GM12801 (cell line): ENCODE measurements around the gene MALT1.

Experiments used
- CTCF ChIP-seq: IDR thresholded peaks from one replicate; pipeline ENCODE4 v1.5.1; 2011; ENCODE audit warnings: control low read depth; ENCODE audit not compliant: insufficient read length; ENCODE audit errors: extremely low read depth

Gene MALT1

DNA sequence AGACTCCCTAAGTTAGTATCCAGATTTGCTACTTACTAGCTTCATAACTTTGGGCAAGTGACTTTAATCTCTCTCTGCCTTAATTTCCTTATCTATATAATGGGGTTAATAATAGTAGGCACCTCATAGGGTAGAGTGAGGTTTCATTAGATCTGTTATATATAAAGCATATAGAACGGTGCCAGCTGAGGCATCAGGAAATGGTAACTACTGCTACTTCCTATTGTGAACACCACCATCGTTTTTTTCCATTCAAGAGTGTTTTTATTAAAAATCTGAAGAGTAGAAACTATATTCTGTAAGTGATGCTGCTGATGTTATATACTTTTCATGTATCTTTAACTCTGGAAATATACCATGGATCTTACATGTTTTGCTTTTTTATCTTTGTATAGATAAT, 44.3 kb downstream of the MALT1 start:
- no peak for TF ChIP-seq CTCF

DNA sequence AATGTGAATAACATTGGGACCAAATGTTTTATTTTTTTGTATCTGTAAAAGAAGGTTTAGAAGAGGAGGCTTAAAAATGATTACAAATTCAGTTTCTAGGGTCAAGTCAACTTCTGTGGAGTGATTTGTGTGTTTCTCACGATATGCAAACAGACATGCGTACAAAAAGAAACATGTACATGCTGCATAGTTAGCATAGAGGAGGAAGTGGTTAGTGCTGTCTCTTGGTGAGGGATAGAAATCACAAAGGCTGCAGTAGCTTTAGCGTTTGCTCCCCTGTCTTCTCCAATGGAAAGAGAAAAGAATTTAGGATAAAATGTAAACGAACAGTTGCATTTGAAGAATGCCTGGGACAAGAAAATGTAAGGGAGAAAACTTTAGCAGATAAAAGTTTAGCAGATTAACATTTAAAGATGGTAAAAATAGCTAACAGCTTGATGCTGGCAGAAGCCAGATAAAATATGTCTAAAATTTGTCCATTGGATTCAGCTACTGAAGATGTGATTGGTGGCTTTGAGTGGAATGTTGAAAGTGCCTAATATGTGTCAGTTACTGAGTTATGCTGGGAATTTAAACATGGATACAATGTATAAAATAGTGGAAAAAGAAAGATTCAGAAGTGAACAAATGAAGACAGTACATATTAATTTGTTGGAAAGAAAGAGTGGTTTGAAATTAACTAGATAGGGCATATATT, 44.9 kb downstream of the MALT1 start:
- TF ChIP-seq CTCF = no peak

DNA sequence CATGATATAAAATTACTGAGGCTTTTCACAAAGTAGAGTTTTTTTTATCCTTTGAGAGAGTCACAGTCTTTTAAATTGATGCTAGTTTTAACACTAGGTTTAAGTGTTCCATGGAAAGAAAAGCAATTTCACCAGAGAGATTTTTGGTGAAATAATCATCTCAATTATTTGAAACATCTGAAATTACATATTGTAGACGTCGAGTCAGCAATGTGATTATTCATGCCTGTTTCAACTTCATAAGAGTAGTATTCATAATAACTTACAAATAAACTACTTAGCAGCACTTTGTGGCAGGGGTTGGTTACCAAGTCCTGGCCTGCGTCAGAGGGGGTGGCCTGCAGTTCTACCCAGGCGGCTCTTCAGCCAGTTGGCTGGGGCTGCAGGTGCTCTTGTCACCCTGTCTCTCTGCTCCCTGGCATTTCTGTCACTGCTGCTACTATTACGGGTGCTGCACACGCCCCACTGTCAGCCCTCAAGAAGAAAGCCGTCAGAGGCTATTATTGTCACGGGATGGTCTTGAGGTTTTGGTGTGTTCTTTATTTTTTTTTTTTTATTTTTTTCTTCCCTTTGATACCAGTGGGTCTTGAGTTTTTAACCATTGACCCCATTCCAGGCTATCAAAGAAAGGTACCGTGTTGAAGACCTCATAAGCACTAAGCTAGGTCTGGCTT, 50.4 kb downstream of the MALT1 start:
- TF ChIP-seq CTCF = no peak

DNA sequence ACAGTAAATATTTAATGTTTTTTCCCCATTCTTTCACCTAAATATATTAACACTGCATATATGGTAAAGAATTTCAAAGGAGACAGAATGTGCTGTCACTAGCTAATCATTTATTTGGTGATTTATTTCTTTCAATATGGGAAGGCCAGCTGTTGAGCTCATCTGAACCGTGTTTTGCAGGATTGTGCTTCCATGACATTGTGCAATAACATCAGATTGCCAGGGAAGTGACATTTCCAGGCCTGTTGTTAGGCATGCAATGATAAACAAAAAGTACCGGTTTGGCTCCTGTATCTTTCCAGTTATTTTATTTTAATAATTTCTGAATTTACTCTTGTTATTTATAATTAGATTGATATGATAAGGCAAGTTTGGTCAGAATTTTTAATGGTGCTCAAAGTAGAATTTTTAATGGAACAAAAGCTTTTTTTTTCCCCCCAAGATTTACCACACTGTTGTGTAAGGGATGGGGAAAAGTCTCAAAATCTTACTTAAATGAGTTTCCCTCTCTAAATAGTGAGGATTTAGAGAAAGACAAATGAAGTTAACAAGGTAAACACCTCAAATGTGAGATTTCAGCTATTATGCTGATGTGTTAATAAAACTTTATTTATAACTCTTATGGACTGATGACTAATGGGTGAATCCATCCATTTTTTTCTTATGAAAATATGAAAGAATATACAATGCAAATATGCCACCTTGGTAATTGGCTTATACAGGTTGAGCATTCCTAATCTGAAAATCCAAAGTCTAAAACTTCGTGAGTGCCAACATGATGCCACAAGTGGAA, 52.7 kb downstream of the MALT1 start:
- no peak for TF ChIP-seq CTCF

DNA sequence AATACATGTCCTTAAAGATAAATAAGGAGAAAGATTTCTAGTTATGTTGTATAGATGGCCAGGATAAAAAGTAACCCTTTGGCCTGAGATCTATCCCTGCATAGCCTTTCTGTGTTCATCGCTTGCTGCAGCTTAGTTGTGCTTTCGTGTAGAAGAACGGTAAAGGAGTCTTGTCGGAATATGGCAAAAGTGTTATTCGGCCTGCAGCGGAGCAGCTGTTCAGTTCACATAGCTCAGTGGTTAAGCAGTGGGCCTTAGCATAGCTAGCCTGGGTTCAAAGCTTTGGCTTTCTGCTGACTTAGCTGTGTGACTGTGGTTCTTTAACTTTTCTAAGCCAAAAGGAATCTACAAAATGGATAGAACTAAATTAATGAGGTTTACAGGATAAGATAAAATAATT, 55.4 kb downstream of the MALT1 start:
- no peak for TF ChIP-seq CTCF

GRCh38 chr18:58727776-58728500, 56.7 kb downstream of the MALT1 start:
- no peak for TF ChIP-seq CTCF

DNA sequence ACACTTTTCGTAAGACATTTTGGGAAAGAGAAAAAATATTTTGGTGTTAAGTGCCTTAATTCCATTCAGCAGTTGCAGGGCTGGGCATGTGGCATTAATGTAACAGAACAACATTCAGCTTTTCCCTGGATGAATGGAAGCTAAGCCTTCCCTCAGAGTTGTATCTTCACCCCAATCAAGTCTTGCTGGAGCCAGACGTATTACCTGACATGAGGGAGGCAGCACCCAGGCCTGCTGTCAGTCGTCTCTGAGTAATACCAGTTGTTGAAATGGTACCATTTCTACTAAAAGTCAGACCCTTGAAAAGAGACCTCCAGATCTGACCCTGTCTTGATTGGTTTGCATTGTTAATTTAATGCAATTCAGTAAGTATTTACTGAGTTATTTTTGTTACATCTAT, 57.5 kb downstream of the MALT1 start:
- no peak for TF ChIP-seq CTCF
